NCI-H345 treated with DMSO at 0.1 percent for 48 hours (cell line): ENCODE results near the gene MS4A18.
A peak's percentile ranks its signal among the peaks of the same experiment; 100 is the strongest.
"Not testable (repeated sequence)": the region's sequence is repeated elsewhere in the genome, so short reads cannot be mapped to it uniquely, and the experiment has no call there.

Experiments
- DNase-seq: peaks from one replicate; lab custom pipeline; 2025; ENCODE audit not compliant: unreplicated experiment; lab: John Stamatoyannopoulos, UW

The MS4A18 gene

DNA sequence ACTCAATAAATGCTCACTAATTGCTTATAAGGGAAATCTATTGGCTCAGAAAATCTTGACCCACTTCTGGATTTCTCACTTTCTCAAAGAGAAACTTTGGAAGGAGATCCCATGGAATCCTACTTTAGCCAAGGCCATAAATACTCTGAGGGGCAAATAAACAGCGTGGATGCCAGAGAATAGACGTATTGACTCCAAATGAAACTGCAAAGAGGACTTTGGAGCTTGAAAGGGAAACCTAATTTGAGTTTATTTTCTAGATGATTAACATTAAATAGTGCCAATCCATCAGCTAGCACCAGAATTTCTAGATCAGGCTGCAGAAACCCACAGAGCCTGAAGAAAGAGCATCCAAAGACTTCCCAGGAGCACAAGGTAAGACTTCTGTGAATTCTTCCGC lies at the start of gene MS4A18:
Gene MS4A18, plus strand, starts transcription at position 301 of the 400 bp plus-strand sequence.
- no peak for DNase-seq

GRCh38 chr11:60678231-60678630 lies 46.3 kb upstream of the MS4A18 start:
- not testable (repeated sequence) for DNase-seq

- no peak for DNase-seq
Observed at GRCh38 chr11:60679879-60680278, 44.6 kb upstream of the MS4A18 start.

GRCh38 chr11:60680455-60681119 lies 43.9 kb upstream of the MS4A18 start:
- DNase-seq = no peak

GRCh38 chr11:60684541-60684848 lies 40.0 kb upstream of the MS4A18 start:
- DNase-seq = not testable (repeated sequence)

- DNase-seq = no peak
Observed at GRCh38 chr11:60691661-60692060, 32.9 kb upstream of the MS4A18 start.

GRCh38 chr11:60699284-60699691 lies 25.2 kb upstream of the MS4A18 start, which contains the start of gene MS4A8:
Gene MS4A8, plus strand, starts transcription at chr11:60699612. Its CDS starts 1,249 bp downstream, at chr11:60700861.
- peak; percentile 86 for DNase-seq

DNA sequence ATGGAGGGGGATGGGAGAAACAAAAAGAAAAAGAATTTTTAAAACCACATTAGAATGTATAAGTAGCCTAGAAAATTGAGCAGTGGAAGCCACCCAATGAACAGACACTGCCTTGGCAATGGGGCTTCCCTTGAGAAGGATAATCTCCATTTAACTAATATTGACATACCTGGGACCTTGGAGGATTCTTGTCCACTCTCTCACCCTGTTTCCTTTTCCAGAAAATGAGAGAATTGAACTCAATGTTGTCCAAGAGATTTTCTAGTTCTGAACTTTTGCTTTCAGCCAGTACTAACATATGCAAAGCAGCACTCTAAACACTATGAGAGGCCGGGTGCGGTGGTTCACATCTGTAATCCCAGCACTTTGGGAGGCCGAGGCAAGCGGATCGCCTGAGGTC lies 24.6 kb upstream of the MS4A18 start:
- DNase-seq = no peak

- peak; percentile 14 for DNase-seq
Observed at GRCh38 chr11:60700689-60701468, 23.6 kb upstream of the MS4A18 start.

DNA sequence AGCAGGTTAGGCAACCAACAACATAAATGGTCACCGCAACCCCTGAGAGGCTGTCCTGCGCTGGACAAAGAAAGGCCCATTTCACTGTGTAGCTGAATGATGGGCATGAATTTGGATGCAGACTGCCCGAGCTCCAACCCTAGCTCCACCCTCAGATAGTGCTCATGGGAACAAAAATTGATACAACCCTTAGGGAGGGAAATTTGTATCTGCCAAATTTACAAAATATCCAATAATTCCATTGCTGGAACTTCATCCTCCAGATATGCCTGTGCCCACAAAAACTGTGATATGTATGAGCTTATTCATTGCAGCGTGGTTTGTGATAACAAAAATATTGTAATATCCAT lies 23.1 kb upstream of the MS4A18 start:
- no peak for DNase-seq

DNA sequence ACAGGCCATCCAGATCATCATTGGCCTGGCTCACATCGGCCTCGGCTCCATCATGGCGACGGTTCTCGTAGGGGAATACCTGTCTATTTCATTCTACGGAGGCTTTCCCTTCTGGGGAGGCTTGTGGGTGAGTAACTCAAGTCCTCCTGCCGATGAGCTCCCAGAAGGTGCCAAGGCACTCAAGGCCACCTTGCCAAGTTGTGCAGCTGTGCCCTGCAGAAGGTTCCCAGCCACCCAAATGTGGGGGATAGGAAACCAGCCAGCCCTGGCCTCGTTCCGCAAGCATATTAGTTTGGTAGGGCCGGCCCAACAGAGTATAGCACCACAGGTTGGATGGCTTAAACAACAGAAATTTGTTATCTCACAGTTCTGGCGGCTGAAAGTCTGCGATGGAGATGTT lies 21.1 kb upstream of the MS4A18 start:
- DNase-seq = no peak

- DNase-seq = no peak
Observed at GRCh38 chr11:60705895-60706294, 18.6 kb upstream of the MS4A18 start.

DNA sequence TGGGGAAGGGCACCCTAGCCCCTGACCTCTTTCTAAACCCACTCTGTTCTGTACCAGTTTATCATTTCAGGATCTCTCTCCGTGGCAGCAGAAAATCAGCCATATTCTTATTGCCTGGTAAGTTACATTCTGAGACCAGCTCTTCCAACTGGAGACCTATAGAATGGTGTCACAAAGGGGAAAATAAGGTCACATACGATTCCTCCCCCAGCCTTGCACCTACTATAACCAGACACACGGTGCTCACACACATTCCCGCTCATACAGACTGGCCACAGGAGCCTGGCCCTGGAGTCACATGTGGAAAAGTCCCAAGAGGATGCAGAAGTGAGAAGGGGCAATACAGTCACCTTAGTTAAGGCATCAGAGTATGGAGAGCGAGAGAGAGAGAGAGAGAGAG lies 17.6 kb upstream of the MS4A18 start:
- no peak for DNase-seq

GRCh38 chr11:60710482-60710881 lies 14.0 kb upstream of the MS4A18 start:
- no peak for DNase-seq

- no peak for DNase-seq
Observed at GRCh38 chr11:60711276-60711675, 13.2 kb upstream of the MS4A18 start.

DNA sequence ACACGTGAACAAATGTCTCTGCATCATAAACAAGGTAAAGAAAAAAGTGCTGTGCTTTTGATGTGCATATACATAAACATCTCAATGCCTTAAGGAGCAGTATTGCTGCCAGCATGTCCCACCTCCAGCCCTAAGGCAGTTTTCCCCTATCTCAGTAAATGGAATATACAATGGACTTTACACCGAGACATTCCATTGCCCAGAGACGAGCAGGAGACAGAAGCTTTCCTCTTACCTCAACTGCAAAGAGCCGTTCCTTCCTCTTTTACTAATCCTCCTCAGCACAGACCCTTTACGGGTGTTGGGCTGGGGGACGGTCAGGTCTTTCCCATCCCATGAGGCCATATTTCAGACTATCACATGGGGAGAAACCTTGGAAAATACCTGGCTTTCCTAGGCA lies 11.1 kb upstream of the MS4A18 start:
- not testable (repeated sequence) for DNase-seq

- no peak for DNase-seq
Observed at GRCh38 chr11:60717956-60718355, 6.6 kb upstream of the MS4A18 start.

DNA sequence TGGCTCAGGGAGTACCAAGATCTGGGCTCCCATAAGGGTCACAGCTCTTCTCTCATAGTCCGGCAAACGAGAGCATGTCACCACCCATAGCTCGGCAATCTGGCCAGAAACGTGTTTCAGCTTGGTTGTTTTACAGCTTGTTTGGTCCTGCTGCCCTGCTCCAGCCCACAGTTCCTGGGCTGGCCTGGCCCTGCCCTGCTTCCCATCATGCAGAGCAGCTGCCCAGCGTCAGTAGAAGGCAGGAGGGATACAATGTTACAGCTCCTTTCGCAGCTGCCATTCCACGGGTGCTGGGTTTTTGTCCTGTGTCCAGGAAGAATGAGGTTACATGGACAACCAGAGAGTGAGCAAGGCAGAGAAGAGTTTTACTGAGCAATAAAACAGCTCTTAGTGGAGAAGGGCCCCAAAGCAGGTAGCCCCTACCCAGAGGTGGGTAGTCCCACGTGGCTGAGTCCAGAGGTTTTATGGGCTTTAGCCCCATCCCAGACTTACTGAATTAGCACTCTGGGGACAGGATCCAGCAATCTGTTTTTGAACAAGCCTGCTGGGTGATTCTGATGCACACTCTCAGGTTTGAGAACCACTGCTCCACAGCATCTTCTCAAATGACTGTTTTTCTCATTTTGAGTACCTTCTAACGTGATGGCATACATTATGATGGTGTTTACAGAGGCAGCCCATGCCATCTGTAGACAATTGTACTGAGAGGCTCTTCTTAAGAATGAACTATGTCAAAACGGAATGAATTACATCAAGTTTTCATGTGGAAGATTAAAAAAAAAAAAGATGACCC lies 5.8 kb upstream of the MS4A18 start:
- DNase-seq = no peak

- DNase-seq = no peak
Observed at GRCh38 chr11:60719391-60719790, 5.1 kb upstream of the MS4A18 start.

- DNase-seq = no peak
Observed at GRCh38 chr11:60720460-60720859, 4.1 kb upstream of the MS4A18 start.

DNA sequence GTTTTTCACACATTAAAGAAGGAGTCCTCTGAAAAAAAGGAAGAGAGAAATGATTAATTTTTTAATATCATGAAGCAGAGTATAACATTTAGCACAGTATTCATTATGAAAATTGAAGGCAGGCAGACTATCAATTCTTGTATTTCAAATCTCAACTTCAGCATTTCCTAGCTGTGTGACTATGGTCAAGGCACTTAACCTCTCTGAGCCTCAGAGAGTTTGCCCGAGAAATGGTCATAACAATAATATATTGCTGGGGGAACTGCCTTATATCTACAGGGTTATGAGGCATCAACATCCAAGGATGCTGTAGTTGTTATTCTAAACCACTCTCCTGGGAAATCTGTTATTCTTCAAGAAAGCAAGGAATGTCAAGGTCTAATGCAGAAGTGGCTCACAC lies 1.1 kb downstream of the MS4A18 start:
- no peak for DNase-seq

GRCh38 chr11:60731586-60731985 lies 7.1 kb downstream of the MS4A18 start:
- no peak for DNase-seq
